ENCODE results near the gene LRRC40. TPM values are rescaled to one million over a fixed set of nuclear protein-coding genes. Genes with fewer than 3 reads are reported as not detected.

The LRRC40 gene
- total RNA-seq, 1 experiment from 2014 or later = 12.0 TPM

DNA sequence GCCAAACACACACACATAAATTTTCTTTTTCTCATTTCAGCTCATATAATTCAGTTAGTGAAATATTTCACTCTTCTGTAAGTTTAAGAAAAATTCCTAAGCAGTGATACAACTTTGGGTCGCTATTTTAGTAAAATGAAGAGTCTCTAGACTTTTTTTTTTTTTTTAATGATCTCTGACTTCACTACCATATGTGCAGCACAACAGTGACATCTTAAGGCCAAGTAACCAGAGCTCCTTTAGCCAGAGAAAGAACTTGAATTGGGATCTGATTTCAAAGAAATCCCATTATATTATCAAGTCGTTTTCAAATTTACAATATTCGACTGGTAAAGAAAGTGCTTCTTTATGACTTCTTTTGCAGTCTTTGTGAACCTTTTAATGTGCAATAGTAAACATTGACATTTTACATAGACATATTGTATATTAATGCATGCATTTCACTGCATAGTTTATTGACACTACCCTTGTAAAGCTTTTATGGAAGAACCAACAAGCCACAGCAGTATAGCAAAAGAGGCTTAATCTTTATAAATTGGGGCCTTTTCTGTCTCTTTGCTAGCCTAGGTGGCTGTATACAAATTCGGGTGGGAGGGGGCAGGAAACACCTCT is 62.2 kb downstream of the LRRC40 start:
- H3K4me3 ChIP-seq = no peak overlapping the region
- no TSS peak for BruUV-seq (replicated peaks)
- H3K9me3 ChIP-seq (ENCODE audit: insufficient read depth, low read depth) = no peaks in the 10 kb centered on the region
- H2AFZ ChIP-seq = no peak overlapping the region
- DNase-seq = no peak
- ChIA-PET CTCF (interaction anchor here (0.7 kb wide), 1 partner anchor 968 kb away, joined by 7 read pairs; no protein-coding TSS in a partner anchor), POLR2A (ENCODE audit: unreplicated experiment) (no interaction called here)
- no peak overlapping the region for H3K4me2 ChIP-seq
- no peaks in the 10 kb centered on the region for H3K36me3 ChIP-seq (ENCODE audit: low read depth)
- H3K9me2 ChIP-seq (ENCODE audit: insufficient read depth) = no peaks in the 10 kb centered on the region
- H3K4me1 ChIP-seq (replicated peaks; ENCODE audit: insufficient read depth) = peaks cover 8% of the 10 kb centered on the region; the same call in 1 of the 2 replicates
- H3K27me3 ChIP-seq (ENCODE audit: insufficient read depth, low read depth) = no peaks in the 10 kb centered on the region
- TF ChIP-seq CTCF (conservative IDR thresholded peaks at IDR 0.05) (peak; percentile 37; the same call in 1 of the 2 replicates), EZH2 (IDR thresholded peaks at IDR 0.05; ENCODE audit: low read depth) (no peak)
- intact Hi-C loops (cut with micrococcal nuclease; ENCODE audit: unreplicated experiment) = no loop called here
- no peaks in the 10 kb centered on the region for H3K79me2 ChIP-seq (ENCODE audit: low read depth)
- H3F3A ChIP-seq (ENCODE audit: insufficient read depth, low read depth) = no peaks in the 10 kb centered on the region; the same call in 1 of the 2 replicates
- no peaks in the 10 kb centered on the region; the same call in 1 of the 2 replicates for H4K20me1 ChIP-seq (ENCODE audit: insufficient read depth)
- H3K27ac ChIP-seq = no peak overlapping the region

DNA sequence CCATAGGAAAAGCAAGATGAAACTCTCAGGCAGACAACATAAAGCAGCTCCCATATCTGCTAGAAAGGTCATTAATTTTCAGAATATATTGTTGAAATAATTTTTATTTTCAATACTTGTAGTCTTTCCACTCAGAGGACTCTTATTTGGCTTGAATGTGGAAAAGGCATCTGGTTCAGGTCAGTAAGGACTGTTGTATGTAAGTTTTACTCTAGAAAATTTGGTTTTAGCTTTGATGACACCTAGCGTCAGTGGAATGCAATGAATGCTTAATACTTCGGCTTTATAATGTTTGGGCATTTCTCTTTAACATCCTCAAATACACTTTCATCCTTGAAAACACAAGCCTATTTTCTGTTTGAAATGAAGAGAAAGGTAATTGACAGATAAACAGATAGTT is 63.3 kb downstream of the LRRC40 start:
- BruUV-seq (replicated peaks) = no TSS peak
- Histone ChIP-seq H3K4me1 (replicated peaks; ENCODE audit: insufficient read depth) (peaks cover 8% of the 10 kb centered on the region; the same call in 1 of the 2 replicates), H3K79me2 (ENCODE audit: low read depth) (no peaks in the 10 kb centered on the region), H3K36me3 (ENCODE audit: low read depth) (no peaks in the 10 kb centered on the region), H3K9me3 (ENCODE audit: insufficient read depth, low read depth) (no peaks in the 10 kb centered on the region), H3K4me2 (no peak overlapping the region), H3K27ac (no peak overlapping the region), H3K27me3 (ENCODE audit: insufficient read depth, low read depth) (no peaks in the 10 kb centered on the region), H4K20me1 (ENCODE audit: insufficient read depth) (no peaks in the 10 kb centered on the region; the same call in 1 of the 2 replicates), H3F3A (ENCODE audit: insufficient read depth, low read depth) (no peaks in the 10 kb centered on the region; the same call in 1 of the 2 replicates), H3K4me3 (no peak overlapping the region), H2AFZ (no peak overlapping the region), H3K9me2 (ENCODE audit: insufficient read depth) (no peaks in the 10 kb centered on the region)
- POLR2A ChIA-PET (ENCODE audit: unreplicated experiment) = no interaction called here
- intact Hi-C loops (cut with micrococcal nuclease; ENCODE audit: unreplicated experiment) = loop anchor here (1.0 kb wide), 1 partner anchor 108 kb away; no protein-coding TSS in a partner anchor
- CTCF ChIA-PET = no interaction called here
- DNase-seq = no peak
- TF ChIP-seq CTCF (conservative IDR thresholded peaks at IDR 0.05) = no peak
- no peak for TF ChIP-seq EZH2 (IDR thresholded peaks at IDR 0.05; ENCODE audit: low read depth)

DNA sequence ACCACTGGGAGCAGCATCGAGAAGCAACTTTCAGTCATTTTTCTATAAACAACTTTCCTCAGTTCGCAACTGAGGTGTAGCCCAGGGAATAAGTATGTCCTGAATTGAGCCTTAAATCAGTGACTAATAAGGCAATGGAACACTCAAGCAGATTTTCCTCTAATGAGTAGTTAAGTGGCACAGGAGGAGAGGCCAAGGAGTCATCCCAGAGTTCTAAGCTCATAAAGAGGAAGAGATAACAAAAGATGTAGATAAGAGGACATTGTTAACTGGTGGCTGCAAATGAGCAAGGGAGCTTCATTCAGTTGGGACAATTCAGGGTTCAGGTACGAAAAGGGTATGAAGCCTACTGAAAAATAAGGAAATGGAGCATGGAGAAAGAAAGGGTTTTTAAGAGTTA is 64.5 kb downstream of the LRRC40 start:
- H3K4me1 ChIP-seq (replicated peaks; ENCODE audit: insufficient read depth) = no peaks in the 10 kb centered on the region

More for the DNA sequence above, 64.5 kb downstream of the LRRC40 start:
- ChIA-PET POLR2A (ENCODE audit: unreplicated experiment) (no interaction called here), CTCF (no interaction called here)
- Histone ChIP-seq H3F3A (ENCODE audit: insufficient read depth, low read depth) (no peaks in the 10 kb centered on the region; the same call in 1 of the 2 replicates), H3K4me3 (no peak overlapping the region), H2AFZ (no peak overlapping the region), H3K27ac (no peak overlapping the region), H3K27me3 (ENCODE audit: insufficient read depth, low read depth) (no peaks in the 10 kb centered on the region), H3K9me2 (ENCODE audit: insufficient read depth) (no peaks in the 10 kb centered on the region), H3K4me2 (no peak overlapping the region), H3K36me3 (ENCODE audit: low read depth) (no peaks in the 10 kb centered on the region), H4K20me1 (ENCODE audit: insufficient read depth) (no peaks in the 10 kb centered on the region; the same call in 1 of the 2 replicates), H3K9me3 (ENCODE audit: insufficient read depth, low read depth) (no peaks in the 10 kb centered on the region), H3K79me2 (ENCODE audit: low read depth) (no peaks in the 10 kb centered on the region)
- TF ChIP-seq CTCF (conservative IDR thresholded peaks at IDR 0.05) (no peak), EZH2 (IDR thresholded peaks at IDR 0.05; ENCODE audit: low read depth) (no peak)
- BruUV-seq (replicated peaks) = no TSS peak
- intact Hi-C loops (cut with micrococcal nuclease; ENCODE audit: unreplicated experiment) = no loop called here
- DNase-seq = no peak

Data from PC-9 (cell line).